ENCODE results near the gene GRAMD2A. TPM values are rescaled to one million over a fixed set of nuclear protein-coding genes. Genes with fewer than 3 reads are reported as not detected.
"Not testable (repeated sequence)": the region's sequence is repeated elsewhere in the genome, so short reads cannot be mapped to it uniquely, and the experiment has no call there.

The GRAMD2A gene
- total RNA-seq, 1 donor from 2014 or later, result not detected

DNA sequence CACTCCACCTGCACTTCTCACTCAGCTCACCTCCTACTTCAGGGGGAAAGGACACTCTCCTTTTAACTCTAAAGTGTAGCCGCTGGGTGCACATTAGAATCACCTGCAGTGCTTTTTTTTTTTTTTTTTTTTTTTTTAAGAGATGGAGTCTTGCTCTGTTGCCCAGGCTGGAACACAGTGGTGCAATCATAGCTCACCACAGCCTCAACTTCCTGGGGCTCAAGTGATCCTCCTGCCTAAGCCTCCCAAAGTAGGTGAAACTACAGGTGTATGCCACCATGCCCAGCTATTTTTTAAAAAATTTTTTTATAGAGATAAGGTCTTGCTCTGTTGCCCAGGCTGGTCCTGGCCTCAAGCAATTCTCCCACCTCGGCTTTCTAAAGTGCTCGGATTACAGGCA is 20.8 kb downstream of the GRAMD2A start:
- H3K4me3 Mint-ChIP-seq (ENCODE audit: low read depth), result no peak overlapping the region
- H3K27ac Mint-ChIP-seq, result no peak overlapping the region
- intact Hi-C loops (cut with micrococcal nuclease), result no loop called here
- H3K36me3 Mint-ChIP-seq (ENCODE audit: low read depth), result no peaks in the 10 kb centered on the region
- no peak for DNase-seq (ENCODE audit: low spot score)
- H3K4me1 Mint-ChIP-seq (ENCODE audit: low read depth), result no peaks in the 10 kb centered on the region
- peaks cover 15% of the 10 kb centered on the region for H3K27me3 Mint-ChIP-seq (ENCODE audit: low read depth)
- no peaks in the 10 kb centered on the region for H3K9me3 Mint-ChIP-seq

DNA sequence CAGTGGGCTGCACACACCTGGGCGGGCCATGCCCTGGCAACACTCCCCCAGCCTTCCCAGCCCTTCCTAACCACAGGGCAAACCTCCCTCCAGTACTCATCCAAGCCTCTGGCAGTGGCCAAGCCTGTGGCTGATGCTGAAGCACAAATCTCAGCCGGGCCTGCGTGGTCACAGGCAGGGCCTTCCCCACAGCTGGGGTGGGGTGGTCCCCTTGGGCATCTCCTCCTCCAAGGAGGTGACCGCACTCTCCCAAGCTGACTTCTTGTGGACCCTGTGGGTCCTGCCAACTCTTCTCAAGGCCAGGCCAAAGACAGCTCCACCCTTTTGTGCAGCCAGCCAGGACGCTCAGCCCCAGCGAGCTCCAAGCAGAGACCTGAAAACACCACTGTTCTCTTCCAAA is 21.4 kb downstream of the GRAMD2A start:
- intact Hi-C loops (cut with micrococcal nuclease), result no loop called here
- Mint-ChIP-seq H3K9me3 (no peaks in the 10 kb centered on the region), H3K27ac (no peak overlapping the region), H3K36me3 (ENCODE audit: low read depth) (no peaks in the 10 kb centered on the region), H3K4me3 (ENCODE audit: low read depth) (no peak overlapping the region), H3K27me3 (ENCODE audit: low read depth) (peaks cover 11% of the 10 kb centered on the region), H3K4me1 (ENCODE audit: low read depth) (no peaks in the 10 kb centered on the region)
- DNase-seq (ENCODE audit: low spot score), result no peak

DNA sequence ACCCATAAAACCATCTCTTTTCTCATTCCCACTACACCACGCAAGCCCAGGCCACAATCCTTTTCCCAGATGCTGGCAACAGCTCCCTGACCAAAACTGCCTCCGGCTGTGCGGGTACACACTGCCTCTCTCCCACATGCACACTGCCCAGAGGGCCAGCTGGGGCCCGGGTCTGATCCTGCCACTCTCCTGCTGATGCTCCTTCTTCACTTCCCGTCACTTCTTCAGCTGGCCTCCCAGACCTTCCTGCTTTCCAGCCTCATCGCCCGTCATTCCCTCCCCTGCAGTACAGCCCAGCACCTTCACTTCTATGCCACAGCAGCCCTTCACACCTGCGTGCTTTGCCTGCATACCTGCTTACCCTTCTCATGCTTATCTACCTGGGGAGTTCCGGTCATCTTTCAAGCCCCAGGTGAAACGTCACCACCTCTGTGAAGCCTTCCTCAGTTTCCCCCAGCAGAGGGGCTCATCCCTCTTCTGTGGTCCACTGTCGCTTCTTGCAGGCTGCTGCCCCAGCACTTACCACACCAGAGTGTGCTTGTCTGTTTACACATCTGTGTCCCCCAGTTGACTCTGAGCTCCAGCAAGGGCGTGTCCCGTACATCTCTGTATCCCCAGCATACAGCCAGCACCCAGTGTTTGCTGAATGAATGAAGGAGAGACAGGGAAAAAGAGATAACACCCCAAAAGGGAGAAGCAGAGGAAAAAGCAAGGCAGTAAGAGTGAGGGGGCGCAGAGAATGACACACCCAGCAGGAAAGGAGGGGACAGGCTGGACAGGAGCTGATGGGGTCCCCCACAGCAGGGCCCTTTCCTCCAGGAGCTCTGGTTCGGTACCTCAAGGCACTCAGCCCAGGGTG is 22.2 kb downstream of the GRAMD2A start:
- H3K9me3 Mint-ChIP-seq, result no peaks in the 10 kb centered on the region
- no peak overlapping the region for H3K4me3 Mint-ChIP-seq (ENCODE audit: low read depth)

DNA sequence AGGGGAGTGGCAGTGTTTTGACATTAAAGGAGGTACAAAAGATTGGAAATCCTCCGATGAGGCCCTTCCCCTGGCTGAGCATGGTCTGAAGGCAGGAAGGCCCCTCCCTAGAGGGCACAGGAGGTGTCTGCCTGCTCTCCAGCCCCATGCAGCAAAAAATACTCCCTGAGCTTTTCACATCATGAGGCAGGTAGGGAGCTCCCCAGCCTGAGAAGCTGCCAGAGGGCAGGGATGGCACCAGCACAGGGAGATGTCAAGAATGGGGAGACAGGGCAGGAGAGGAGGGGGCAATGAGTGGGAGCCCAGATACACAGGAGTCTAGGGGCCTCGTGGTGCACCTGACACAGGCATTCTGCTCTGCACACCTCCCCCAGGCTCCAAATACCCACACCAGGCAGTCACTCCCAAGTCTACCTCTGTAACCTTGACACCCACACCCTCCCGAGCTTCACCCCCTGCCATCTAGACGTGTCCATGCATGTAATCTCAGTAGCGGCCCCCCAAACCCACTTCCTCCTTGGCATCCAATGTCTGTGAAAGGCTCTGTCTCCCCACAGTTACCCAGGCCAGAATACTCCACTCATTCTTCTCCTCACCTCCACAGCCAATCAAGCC is 22.9 kb downstream of the GRAMD2A start:
- H3K4me1 Mint-ChIP-seq (ENCODE audit: low read depth), result no peaks in the 10 kb centered on the region
- H3K36me3 Mint-ChIP-seq (ENCODE audit: low read depth), result no peaks in the 10 kb centered on the region
- no peak for DNase-seq (ENCODE audit: low spot score)
- intact Hi-C loops (cut with micrococcal nuclease), result no loop called here
- H3K27me3 Mint-ChIP-seq (ENCODE audit: low read depth), result peaks cover 7% of the 10 kb centered on the region
- no peaks in the 10 kb centered on the region for H3K9me3 Mint-ChIP-seq
- H3K4me3 Mint-ChIP-seq (ENCODE audit: low read depth), result no peak overlapping the region
- no peak overlapping the region for H3K27ac Mint-ChIP-seq

More for the DNA sequence above, 22.2 kb downstream of the GRAMD2A start:
- Mint-ChIP-seq H3K27ac (no peak overlapping the region), H3K27me3 (ENCODE audit: low read depth) (peaks cover 7% of the 10 kb centered on the region), H3K36me3 (ENCODE audit: low read depth) (no peaks in the 10 kb centered on the region), H3K4me1 (ENCODE audit: low read depth) (no peaks in the 10 kb centered on the region)
- no peak for DNase-seq (ENCODE audit: low spot score)
- intact Hi-C loops (cut with micrococcal nuclease), result no loop called here

DNA sequence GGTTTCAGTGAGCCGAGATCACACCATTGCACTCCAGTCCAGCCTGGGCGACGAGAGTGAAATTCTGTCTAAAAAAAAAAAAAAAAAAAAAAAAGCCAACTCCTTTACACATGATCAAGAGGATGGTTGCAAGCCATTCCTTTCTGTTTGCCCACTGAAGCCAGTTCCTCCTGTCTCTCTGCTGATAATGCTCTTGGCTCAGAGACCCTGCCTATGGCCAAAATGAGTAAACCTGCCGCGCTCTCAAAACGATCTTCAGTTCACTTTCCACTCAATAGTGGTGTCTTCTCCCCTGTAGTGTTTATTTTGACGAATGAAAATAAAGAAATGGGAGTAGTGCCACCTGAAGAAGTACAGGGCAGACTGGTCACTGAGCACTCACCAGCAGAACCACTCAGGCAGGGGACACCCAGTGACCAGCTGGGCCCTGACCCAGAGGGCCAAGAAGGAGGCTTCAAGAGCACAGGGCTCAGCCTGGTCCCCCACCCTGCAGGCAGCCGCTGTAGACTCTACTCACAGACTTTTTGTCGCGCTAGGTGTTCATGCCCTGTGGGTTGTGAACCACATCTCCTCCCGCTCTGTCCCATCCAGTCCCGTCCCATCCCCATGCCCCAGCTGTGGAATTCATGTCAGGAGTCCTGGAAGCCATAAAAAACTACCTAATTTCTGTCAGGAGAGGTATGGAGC is 23.6 kb downstream of the GRAMD2A start:
- DNase-seq (ENCODE audit: low spot score), result no peak
- H3K4me3 Mint-ChIP-seq (ENCODE audit: low read depth), result no peak overlapping the region
- peaks cover 10% of the 10 kb centered on the region for H3K27me3 Mint-ChIP-seq (ENCODE audit: low read depth)
- intact Hi-C loops (cut with micrococcal nuclease), result no loop called here
- H3K9me3 Mint-ChIP-seq, result no peaks in the 10 kb centered on the region
- no peak overlapping the region for H3K27ac Mint-ChIP-seq
- peaks cover 3% of the 10 kb centered on the region for H3K4me1 Mint-ChIP-seq (ENCODE audit: low read depth)
- H3K36me3 Mint-ChIP-seq (ENCODE audit: low read depth), result no peaks in the 10 kb centered on the region

DNA sequence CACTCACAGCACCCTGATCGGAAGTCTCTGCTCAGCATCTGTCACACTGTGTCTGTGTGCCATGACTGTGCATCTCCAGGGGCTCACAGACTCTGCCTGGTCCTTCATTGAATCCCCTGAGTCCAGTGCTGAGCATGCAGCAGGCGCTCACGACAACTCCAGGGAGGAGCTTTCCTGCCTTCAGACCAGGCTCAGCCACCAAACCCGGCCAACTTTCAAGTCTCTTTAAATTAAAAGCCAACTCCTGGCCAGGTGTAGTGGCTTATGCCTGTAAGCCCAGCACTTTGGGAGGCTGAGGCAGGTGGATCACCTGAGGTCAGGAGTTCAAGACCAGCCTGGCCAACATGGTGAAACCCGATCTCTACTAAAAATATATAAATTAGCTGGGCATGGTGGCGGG is 24.2 kb downstream of the GRAMD2A start:
- Mint-ChIP-seq H3K4me1 (ENCODE audit: low read depth) (peaks cover 5% of the 10 kb centered on the region), H3K4me3 (ENCODE audit: low read depth) (no peak overlapping the region), H3K27ac (no peak overlapping the region), H3K36me3 (ENCODE audit: low read depth) (no peaks in the 10 kb centered on the region), H3K9me3 (no peaks in the 10 kb centered on the region), H3K27me3 (ENCODE audit: low read depth) (peaks cover 10% of the 10 kb centered on the region)
- intact Hi-C loops (cut with micrococcal nuclease), result no loop called here
- no peak for DNase-seq (ENCODE audit: low spot score)

DNA sequence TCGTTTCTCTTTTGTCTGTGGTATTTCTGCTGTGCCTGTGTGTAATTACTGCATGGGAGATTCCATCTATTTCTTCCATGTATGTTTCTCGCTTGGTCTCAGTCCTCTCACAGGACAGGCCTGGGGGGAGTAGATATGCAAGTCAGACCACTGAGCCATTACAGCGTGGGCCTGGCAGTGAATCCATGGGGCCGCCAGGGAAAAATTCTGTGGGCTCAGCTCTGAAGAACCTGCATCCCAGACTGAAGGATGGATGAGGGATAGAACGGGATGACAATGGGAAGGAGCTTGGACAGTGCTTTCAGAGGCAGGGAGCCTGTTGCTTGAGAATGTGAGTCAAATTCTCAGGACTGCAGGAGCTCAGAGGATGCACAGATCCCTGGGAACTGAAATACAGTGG is 24.8 kb downstream of the GRAMD2A start:
- no peak for DNase-seq (ENCODE audit: low spot score)
- Mint-ChIP-seq H3K27ac (no peak overlapping the region), H3K9me3 (no peaks in the 10 kb centered on the region), H3K4me1 (ENCODE audit: low read depth) (peaks cover 10% of the 10 kb centered on the region), H3K36me3 (ENCODE audit: low read depth) (no peaks in the 10 kb centered on the region), H3K27me3 (ENCODE audit: low read depth) (peaks cover 12% of the 10 kb centered on the region), H3K4me3 (ENCODE audit: low read depth) (no peak overlapping the region)
- intact Hi-C loops (cut with micrococcal nuclease), result no loop called here

DNA sequence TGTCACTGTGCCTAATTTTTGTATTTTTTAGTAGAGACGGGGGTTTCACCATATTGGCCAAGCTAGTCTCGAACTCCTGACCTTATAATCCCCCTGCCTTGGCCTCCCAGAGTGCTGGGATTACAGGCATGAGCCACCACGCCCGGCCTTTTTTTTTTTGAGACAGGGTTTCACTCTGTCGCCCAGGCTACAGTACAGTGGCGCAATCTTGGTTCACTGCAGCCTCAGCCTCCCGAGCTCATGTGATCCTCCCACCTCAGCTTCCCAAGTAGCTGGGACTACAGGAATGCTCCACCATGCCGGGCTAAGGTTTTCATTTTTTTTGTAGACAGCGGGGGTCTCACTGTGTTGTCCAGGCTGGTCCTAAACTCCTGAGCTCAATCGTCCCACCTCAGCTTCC is 25.6 kb downstream of the GRAMD2A start:
- H3K9me3 Mint-ChIP-seq; intact Hi-C loops (cut with micrococcal nuclease); H3K27ac Mint-ChIP-seq; H3K36me3 Mint-ChIP-seq (ENCODE audit: low read depth); DNase-seq (ENCODE audit: low spot score); H3K4me3 Mint-ChIP-seq (ENCODE audit: low read depth): not testable (repeated sequence)
- Mint-ChIP-seq H3K27me3 (ENCODE audit: low read depth) (peaks cover 12% of the 10 kb centered on the region), H3K4me1 (ENCODE audit: low read depth) (peaks cover 10% of the 10 kb centered on the region)

DNA sequence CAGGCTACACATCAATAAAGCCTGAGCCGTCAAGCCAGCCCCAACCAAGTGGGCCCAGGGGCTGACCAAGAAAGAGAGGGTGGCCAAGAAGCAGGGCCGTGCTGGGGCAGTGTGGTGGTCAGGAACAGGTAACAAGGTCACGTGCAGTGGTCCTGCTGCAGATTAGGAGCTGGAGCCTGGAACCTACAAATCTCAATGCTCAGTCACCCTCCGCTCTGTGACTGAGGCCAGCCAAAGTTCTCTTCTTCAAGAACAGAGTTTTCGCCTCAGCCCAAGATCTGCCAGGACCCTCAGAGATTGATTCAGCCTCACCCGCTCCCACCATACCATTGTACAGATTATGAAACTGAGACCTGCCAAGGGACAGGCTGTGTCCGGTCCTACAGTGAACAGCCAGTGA is 26.9 kb downstream of the GRAMD2A start:
- H3K4me1 Mint-ChIP-seq (ENCODE audit: low read depth), result peaks cover 10% of the 10 kb centered on the region
- H3K27ac Mint-ChIP-seq, result no peak overlapping the region
- H3K4me3 Mint-ChIP-seq (ENCODE audit: low read depth), result no peak overlapping the region
- intact Hi-C loops (cut with micrococcal nuclease), result no loop called here
- no peaks in the 10 kb centered on the region for H3K9me3 Mint-ChIP-seq
- H3K36me3 Mint-ChIP-seq (ENCODE audit: low read depth), result no peaks in the 10 kb centered on the region
- H3K27me3 Mint-ChIP-seq (ENCODE audit: low read depth), result peaks cover 12% of the 10 kb centered on the region
- DNase-seq (ENCODE audit: low spot score), result no peak

DNA sequence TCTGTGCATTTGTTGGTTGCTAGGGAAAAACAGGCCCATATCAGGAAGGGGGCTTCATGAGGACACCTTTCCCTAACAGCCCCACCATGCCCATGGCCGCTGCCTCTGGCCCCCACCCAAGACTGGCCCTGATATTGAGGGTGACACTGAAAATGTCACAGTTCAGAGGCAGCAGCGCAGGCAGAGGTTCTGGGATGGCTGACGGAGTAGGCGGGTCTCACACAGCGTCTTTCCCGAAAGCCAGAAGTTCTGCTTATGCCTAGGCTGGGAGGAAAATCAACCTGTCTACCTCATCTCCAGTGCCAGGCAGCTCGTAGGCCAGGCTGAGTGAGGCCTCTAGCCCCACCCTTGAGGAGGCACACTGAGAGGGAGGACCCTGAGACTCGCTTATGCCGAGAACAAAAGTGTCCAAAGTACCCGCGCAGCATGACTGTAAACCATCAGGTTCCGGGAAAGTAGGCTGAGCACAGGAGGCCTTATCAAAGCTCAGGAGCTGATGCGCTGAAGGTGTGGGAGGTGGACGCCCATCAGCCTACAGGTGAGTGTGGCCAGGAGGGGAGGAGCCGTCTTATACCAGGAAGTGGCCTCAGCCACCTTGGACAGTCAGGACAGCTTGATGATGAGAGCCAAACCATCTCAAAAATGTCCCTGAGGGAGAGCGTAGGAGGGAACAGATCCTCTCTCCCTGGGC is 27.5 kb downstream of the GRAMD2A start:
- no peak overlapping the region for H3K27ac Mint-ChIP-seq
- no peak for DNase-seq (ENCODE audit: low spot score)
- intact Hi-C loops (cut with micrococcal nuclease), result no loop called here
- peaks cover 10% of the 10 kb centered on the region for H3K4me1 Mint-ChIP-seq (ENCODE audit: low read depth)
- no peaks in the 10 kb centered on the region for H3K36me3 Mint-ChIP-seq (ENCODE audit: low read depth)
- H3K4me3 Mint-ChIP-seq (ENCODE audit: low read depth), result no peak overlapping the region
- no peaks in the 10 kb centered on the region for H3K9me3 Mint-ChIP-seq
- peaks cover 7% of the 10 kb centered on the region for H3K27me3 Mint-ChIP-seq (ENCODE audit: low read depth)

DNA sequence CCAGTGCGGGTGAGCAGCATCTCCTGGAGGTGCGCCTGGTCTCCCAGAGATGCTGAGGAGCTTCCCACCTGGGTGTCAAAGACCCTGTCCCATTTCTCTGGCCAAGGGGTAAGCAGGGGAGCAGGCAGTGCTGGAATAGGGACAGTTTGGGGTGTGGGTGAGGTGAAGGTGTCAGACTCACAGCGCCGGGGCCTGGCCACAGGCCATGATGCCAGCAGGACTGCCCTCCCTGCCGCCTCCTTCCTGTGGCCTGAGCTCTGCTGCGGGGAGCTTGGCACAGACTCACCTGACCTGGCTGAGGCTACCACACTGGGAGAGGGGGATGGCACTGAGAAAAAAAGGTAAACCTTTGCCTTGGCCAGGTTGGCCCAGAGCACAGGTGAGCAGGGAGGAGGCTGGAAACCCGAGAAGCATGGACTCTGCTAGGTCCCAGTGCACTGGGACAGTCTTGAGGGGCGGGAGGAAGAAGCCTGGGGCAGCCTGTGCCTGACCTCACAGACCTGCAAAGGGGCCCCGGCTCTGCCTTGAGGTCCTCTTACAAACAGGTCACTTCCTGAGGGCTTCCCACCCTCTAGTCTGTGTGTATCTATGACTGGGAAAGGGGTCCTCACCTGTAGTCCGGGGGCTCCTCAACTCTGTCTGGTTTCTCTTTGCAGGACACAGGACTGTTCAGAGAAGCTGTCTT is 28.2 kb downstream of the GRAMD2A start:
- intact Hi-C loops (cut with micrococcal nuclease), result no loop called here
- Mint-ChIP-seq H3K27me3 (ENCODE audit: low read depth) (peaks cover 7% of the 10 kb centered on the region), H3K4me3 (ENCODE audit: low read depth) (no peak overlapping the region), H3K36me3 (ENCODE audit: low read depth) (no peaks in the 10 kb centered on the region), H3K9me3 (no peaks in the 10 kb centered on the region), H3K27ac (no peak overlapping the region), H3K4me1 (ENCODE audit: low read depth) (peaks cover 10% of the 10 kb centered on the region)
- DNase-seq (ENCODE audit: low spot score), result no peak

DNA sequence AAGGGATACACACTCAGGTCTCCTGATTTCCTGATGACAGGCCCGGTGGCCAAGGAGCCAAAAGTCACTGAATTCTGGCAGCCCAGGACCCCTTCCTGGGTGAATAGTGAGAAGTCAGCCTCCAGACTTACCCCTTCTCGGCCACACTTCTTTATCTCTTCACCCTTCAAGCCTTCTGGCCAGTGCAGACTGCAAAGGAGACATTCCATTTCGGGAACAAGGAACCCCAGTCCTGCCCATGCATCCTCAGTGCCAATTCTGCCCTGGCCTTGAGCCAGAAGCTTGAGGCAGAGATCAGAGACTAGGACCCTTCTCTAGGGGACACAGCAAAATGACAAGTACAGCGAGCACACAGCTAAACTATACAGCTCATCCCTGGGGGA is 28.8 kb downstream of the GRAMD2A start:
- Mint-ChIP-seq H3K4me1 (ENCODE audit: low read depth) (peaks cover 10% of the 10 kb centered on the region), H3K27me3 (ENCODE audit: low read depth) (peaks cover 6% of the 10 kb centered on the region), H3K9me3 (no peaks in the 10 kb centered on the region), H3K36me3 (ENCODE audit: low read depth) (no peaks in the 10 kb centered on the region), H3K4me3 (ENCODE audit: low read depth) (no peak overlapping the region), H3K27ac (no peak overlapping the region)
- intact Hi-C loops (cut with micrococcal nuclease), result no loop called here
- no peak for DNase-seq (ENCODE audit: low spot score)
